Activated CD8-positive, alpha-beta memory T cell treated with anti-CD3 and anti-CD28 coated beads for 1 hour (primary cell): ENCODE data around the gene WDTC1.
"Not testable (repeated sequence)": the region's sequence is repeated elsewhere in the genome, so short reads cannot be mapped to it uniquely, and the experiment has no call there.

ENCODE experiments used
- DNase-seq, 2 donors: peaks; one replicate each; pipeline ENCODE4 v3.0.0-alpha.2; 2020; ENCODE audit warnings: low read depth in 1 of 2; ENCODE audit errors: extremely low read depth in 1 of 2

The WDTC1 gene

GRCh38 chr1:27234049-27234882, at the start of gene WDTC1:
WDTC1 (plus strand) TSS chr1:27234632; CDS start chr1:27261055, 26,423 bp downstream.
- peak; percentile 90 to 97 for DNase-seq

- not testable (repeated sequence) for DNase-seq
Observed at GRCh38 chr1:27184665-27185064, 49.8 kb upstream of the WDTC1 start.

GRCh38 chr1:27192039-27192529, 42.3 kb upstream of the WDTC1 start:
- DNase-seq: no peak

GRCh38 chr1:27193194-27193593, 41.2 kb upstream of the WDTC1 start:
- DNase-seq: no peak

GRCh38 chr1:27201295-27201694, 33.1 kb upstream of the WDTC1 start:
- no peak for DNase-seq

- DNase-seq: no peak
Observed at GRCh38 chr1:27203946-27204345, 30.5 kb upstream of the WDTC1 start.

- DNase-seq: not testable (repeated sequence)
Observed at GRCh38 chr1:27207238-27207637, 27.2 kb upstream of the WDTC1 start.

- DNase-seq: not testable (repeated sequence)
Observed at GRCh38 chr1:27208143-27208850, 26.1 kb upstream of the WDTC1 start.

GRCh38 chr1:27216466-27216865, 18.0 kb upstream of the WDTC1 start:
- no peak for DNase-seq

GRCh38 chr1:27217401-27217800, 17.0 kb upstream of the WDTC1 start:
- no peak for DNase-seq

- no peak for DNase-seq
Observed at GRCh38 chr1:27218736-27219135, 15.7 kb upstream of the WDTC1 start.

GRCh38 chr1:27220096-27220495, 14.3 kb upstream of the WDTC1 start:
- no peak for DNase-seq

- DNase-seq: not testable (repeated sequence)
Observed at GRCh38 chr1:27220702-27221497, 13.5 kb upstream of the WDTC1 start.

- no peak for DNase-seq
Observed at GRCh38 chr1:27225621-27226020, 8.8 kb upstream of the WDTC1 start.

- no peak for DNase-seq
Observed at GRCh38 chr1:27227765-27228164, 6.7 kb upstream of the WDTC1 start.

- DNase-seq: peak in 1 of 2 donors; percentile 9
Observed at GRCh38 chr1:27233667-27234048, 774 bp upstream of the WDTC1 start.

- DNase-seq: no peak
Observed at GRCh38 chr1:27235827-27236226, 1.4 kb downstream of the WDTC1 start.

GRCh38 chr1:27237112-27237511, 2.7 kb downstream of the WDTC1 start:
- DNase-seq: no peak

- no peak for DNase-seq
Observed at GRCh38 chr1:27238032-27238431, 3.6 kb downstream of the WDTC1 start.

- DNase-seq: no peak
Observed at GRCh38 chr1:27241677-27242076, 7.2 kb downstream of the WDTC1 start.

- DNase-seq: not testable (repeated sequence)
Observed at GRCh38 chr1:27243665-27244064, 9.2 kb downstream of the WDTC1 start.
